OCI-LY1 (cell line): ENCODE data around the gene RAB15.

Experiments
- H2AFZ ChIP-seq: fragments of 200-600 bp; sonication (generic), shearing (Covaris generic); 2 replicates; pipeline ENCODE4 v1.6.0; 2014; ENCODE audit warnings: antibody characterized with exemption, mild to moderate bottlenecking, low read length
- H3F3A ChIP-seq: fragments of 200-600 bp; sonication (generic), shearing (Covaris generic); 2 replicates; pipeline ENCODE4 v1.6.0; 2014; ENCODE audit warnings: mild to moderate bottlenecking, antibody characterized with exemption, low read length, moderate library complexity; ENCODE audit not compliant: insufficient read depth
- H3K27ac ChIP-seq: fragments of 200-600 bp; sonication (generic); 2 replicates; pipeline ENCODE4 v1.5.1; 2014; ENCODE audit warnings: low read length, mixed run types, mild to moderate bottlenecking, low read depth; ENCODE audit not compliant: poor library complexity, severe bottlenecking
- H3K27me3 ChIP-seq: fragments of 200-600 bp; sonication (generic); 2 replicates; pipeline ENCODE4 v1.6.0; 2014; ENCODE audit warnings: antibody characterized with exemption, mild to moderate bottlenecking, low read length, moderate library complexity; ENCODE audit not compliant: insufficient read depth
- H3K36me3 ChIP-seq: fragments of 200-600 bp; sonication (generic); 2 replicates; pipeline ENCODE4 v1.6.1; 2014; ENCODE audit warnings: mild to moderate bottlenecking, antibody characterized with exemption, low read length, moderate library complexity, mixed read lengths; ENCODE audit not compliant: insufficient read depth
- H3K4me1 ChIP-seq: fragments of 200-600 bp; sonication (generic); 2 replicates; pipeline ENCODE4 v1.5.1; 2014; ENCODE audit warnings: mild to moderate bottlenecking, low read length, moderate library complexity; ENCODE audit not compliant: insufficient read depth, severe bottlenecking
- H3K4me2 ChIP-seq: fragments of 200-600 bp; sonication (generic), shearing (Covaris generic); 2 replicates; pipeline ENCODE4 v1.6.1; 2014; ENCODE audit warnings: low read length
- H3K4me3 ChIP-seq: fragments of 200-600 bp; sonication (generic); 2 replicates; pipeline ENCODE4 v1.5.1; 2014; ENCODE audit warnings: low read length, low read depth, mild to moderate bottlenecking, mixed read lengths; ENCODE audit not compliant: poor library complexity, severe bottlenecking
- H3K79me2 ChIP-seq: fragments of 200-600 bp; shearing (Covaris generic); 2 replicates; pipeline ENCODE4 v1.6.1; 2016; ENCODE audit warnings: mixed run types, low read length, mixed read lengths; ENCODE audit not compliant: insufficient read depth
- H3K9ac ChIP-seq: fragments of 200-600 bp; sonication (generic), shearing (Covaris generic); 2 replicates; pipeline ENCODE4 v1.6.1; 2014; ENCODE audit warnings: mild to moderate bottlenecking, low read length, mixed read lengths
- H3K9me2 ChIP-seq: fragments of 200-600 bp; sonication (generic), shearing (Covaris generic); 2 replicates; pipeline ENCODE4 v1.6.1; 2014; ENCODE audit warnings: low read depth, mild to moderate bottlenecking, low read length, mixed read lengths
- H3K9me3 ChIP-seq: fragments of 200-600 bp; shearing (Covaris generic); 2 replicates; pipeline ENCODE4 v1.6.1; 2014; ENCODE audit warnings: low read length, mixed read lengths
- H4K20me1 ChIP-seq: fragments of 200-600 bp; sonication (generic), shearing (Covaris generic); 2 replicates; pipeline ENCODE4 v1.6.0; 2016; ENCODE audit warnings: mild to moderate bottlenecking, low read length; ENCODE audit not compliant: insufficient read depth
- CTCF ChIP-seq: fragments of 200-600 bp; sonication (generic), shearing (Covaris generic); IDR thresholded peaks from 2 replicates; pipeline ENCODE4 v1.5.1; 2017; ENCODE audit warnings: mild to moderate bottlenecking, antibody characterized with exemption, low read length, moderate library complexity, mixed read lengths
- EZH2 ChIP-seq: fragments of 200-600 bp; sonication (generic), shearing (Covaris generic); IDR thresholded peaks from 2 replicates; pipeline ENCODE4 v1.8.0; 2017; ENCODE audit warnings: borderline replicate concordance, mixed run types, mild to moderate bottlenecking, antibody characterized with exemption, low read length, moderate library complexity, mixed read lengths

The RAB15 gene

GRCh38 chr14:64971943-64972791 lies at the start of gene RAB15:
Gene RAB15 (minus strand): TSS chr14:64972336. CDS start chr14:64972076, 260 bp downstream.
- Histone ChIP-seq H4K20me1 (no peaks in the 10 kb centered on the region), H3K9me2 (no peaks in the 10 kb centered on the region), H3K36me3 (no peaks in the 10 kb centered on the region), H3K4me2 (peak within 1 kb of the TSS; percentile 73), H3K79me2 (no peaks in the 10 kb centered on the region), H3K9ac (peak within 1 kb of the TSS; percentile 45; the same call in 1 of the 2 replicates), H3K4me3 (peak within 1 kb of the TSS; percentile 62), H3K27ac (no peak within 1 kb of the TSS), H2AFZ (no peak within 1 kb of the TSS), H3K9me3 (no peaks in the 10 kb centered on the region), H3K27me3 (peaks cover 6% of the 10 kb centered on the region; the same call in 1 of the 2 replicates), H3K4me1 (peaks cover 11% of the 10 kb centered on the region), H3F3A (no peaks in the 10 kb centered on the region)
- TF ChIP-seq CTCF (no peak), EZH2 (no peak)

GRCh38 chr14:65019944-65020566 lies 47.9 kb upstream of the RAB15 start:
- Histone ChIP-seq H3K79me2 (no peaks in the 10 kb centered on the region), H2AFZ (no peak overlapping the region), H3K27ac (no peak overlapping the region), H3K9ac (no peak overlapping the region), H3K4me2 (no peak overlapping the region), H3K9me2 (no peaks in the 10 kb centered on the region), H4K20me1 (no peaks in the 10 kb centered on the region), H3K4me1 (no peaks in the 10 kb centered on the region), H3K36me3 (peaks cover 12% of the 10 kb centered on the region; the same call in 1 of the 2 replicates), H3K4me3 (no peak overlapping the region), H3K9me3 (no peaks in the 10 kb centered on the region), H3K27me3 (no peaks in the 10 kb centered on the region), H3F3A (no peaks in the 10 kb centered on the region)
- TF ChIP-seq CTCF (peak; percentile 64), EZH2 (no peak)

GRCh38 chr14:65016471-65016870 lies 44.3 kb upstream of the RAB15 start:
- H3K36me3 ChIP-seq, result peaks cover 13% of the 10 kb centered on the region; the same call in 1 of the 2 replicates
- no peaks in the 10 kb centered on the region for H3K79me2 ChIP-seq
- peaks cover 18% of the 10 kb centered on the region for H3K4me1 ChIP-seq
- no peak overlapping the region for H3K4me2 ChIP-seq
- H3K27me3 ChIP-seq, result no peaks in the 10 kb centered on the region
- H3K9me3 ChIP-seq, result no peaks in the 10 kb centered on the region
- no peaks in the 10 kb centered on the region for H3F3A ChIP-seq
- H4K20me1 ChIP-seq, result no peaks in the 10 kb centered on the region
- H2AFZ ChIP-seq, result no peak overlapping the region
- H3K4me3 ChIP-seq, result no peak overlapping the region
- H3K27ac ChIP-seq, result no peak overlapping the region
- TF ChIP-seq EZH2 (no peak), CTCF (no peak)
- H3K9me2 ChIP-seq, result no peaks in the 10 kb centered on the region
- no peak overlapping the region for H3K9ac ChIP-seq
